CD4-positive, alpha-beta T cell treated with Interferon alpha-2 for 1 hour (primary cell): Measurements from ENCODE around the gene NR2F2.
"Not testable (repeated sequence)": the region's sequence is repeated elsewhere in the genome, so short reads cannot be mapped to it uniquely, and the experiment has no call there.

ENCODE experiments used
- DNase-seq, 2 donors: peaks; one replicate each; pipeline ENCODE4 v3.0.0-alpha.2; 2020 to 2022

The NR2F2 gene

GRCh38 chr15:96374499-96374898, 44.0 kb downstream of the NR2F2 start:
- DNase-seq, result no peak

GRCh38 chr15:96379592-96379991, 49.1 kb downstream of the NR2F2 start:
- not testable (repeated sequence) for DNase-seq

- no peak for DNase-seq
Observed at GRCh38 chr15:96381463-96381862, 51.0 kb downstream of the NR2F2 start.

GRCh38 chr15:96385195-96385594, 54.7 kb downstream of the NR2F2 start:
- DNase-seq, result no peak

- no peak for DNase-seq
Observed at GRCh38 chr15:96388673-96389072, 58.2 kb downstream of the NR2F2 start.
